GM21825 (cell line): ENCODE measurements around the gene HDHD3.
"Not testable (repeated sequence)": the region's sequence is repeated elsewhere in the genome, so short reads cannot be mapped to it uniquely, and the experiment has no call there.

ENCODE experiments used
- ATAC-seq: cut with Tn5 transposase; IDR thresholded peaks from one replicate; pipeline ENCODE4 v1.9.1; 2021; ENCODE audit warnings: mild to moderate bottlenecking, moderate library complexity; ENCODE audit not compliant: unreplicated experiment

Gene HDHD3, protein sequence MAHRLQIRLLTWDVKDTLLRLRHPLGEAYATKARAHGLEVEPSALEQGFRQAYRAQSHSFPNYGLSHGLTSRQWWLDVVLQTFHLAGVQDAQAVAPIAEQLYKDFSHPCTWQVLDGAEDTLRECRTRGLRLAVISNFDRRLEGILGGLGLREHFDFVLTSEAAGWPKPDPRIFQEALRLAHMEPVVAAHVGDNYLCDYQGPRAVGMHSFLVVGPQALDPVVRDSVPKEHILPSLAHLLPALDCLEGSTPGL

GRCh38 chr9:113376634-113377567 is at the start of gene HDHD3:
Gene HDHD3, minus strand, starts transcription at chr9:113376986. Its CDS starts 2,632 bp downstream, at chr9:113374354.
- ATAC-seq: peak; percentile 63

GRCh38 chr9:113425072-113425471 is 48.3 kb upstream of the HDHD3 start:
- no peak for ATAC-seq

DNA sequence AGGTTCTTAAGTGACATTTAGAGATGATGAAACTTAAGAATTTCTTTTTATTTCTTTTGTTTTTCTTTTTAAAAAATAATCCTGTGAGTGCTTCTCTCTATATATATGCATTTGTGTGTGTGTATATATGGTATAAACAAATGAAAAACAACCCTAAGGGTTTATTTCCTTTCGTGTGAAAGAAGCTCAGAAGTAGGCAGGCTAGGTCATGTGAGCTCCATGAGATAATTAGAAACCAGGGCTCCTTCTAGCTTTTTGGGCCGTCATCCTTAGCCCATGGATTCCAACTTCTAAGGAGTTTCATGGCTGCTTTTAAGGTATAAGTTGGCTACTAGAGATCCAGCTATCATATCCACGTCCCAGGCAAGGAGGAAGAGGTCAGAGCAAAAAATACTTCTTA is 44.9 kb upstream of the HDHD3 start:
- no peak for ATAC-seq

GRCh38 chr9:113417370-113417769 is 40.6 kb upstream of the HDHD3 start:
- ATAC-seq: no peak

DNA sequence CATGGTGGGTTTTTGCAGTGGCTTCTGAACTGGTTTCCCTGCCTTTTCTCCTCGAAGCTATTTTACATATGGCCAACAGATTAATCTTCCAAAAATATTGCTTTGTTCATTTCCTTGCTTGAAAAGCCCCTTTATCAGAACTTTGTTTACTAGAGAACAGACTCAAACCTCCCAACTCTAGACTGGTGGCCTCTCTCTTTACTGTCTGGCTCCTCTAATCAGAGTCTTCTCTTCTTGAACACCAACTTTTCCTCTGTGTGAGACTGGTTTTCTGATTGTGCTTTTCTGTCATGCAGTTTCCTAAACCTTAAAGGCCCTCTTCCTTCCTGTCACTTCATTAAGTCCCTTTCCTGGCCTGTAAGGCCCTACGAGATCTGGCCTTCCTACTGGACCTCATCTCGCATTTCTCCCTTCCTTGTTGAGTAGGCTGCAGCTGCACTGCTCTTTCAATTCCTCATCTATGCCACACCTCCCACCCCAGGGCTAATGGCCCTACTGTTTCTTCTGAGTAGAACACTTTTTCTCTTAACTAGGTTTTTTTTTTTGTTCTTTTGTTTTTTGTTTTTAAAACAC is 39.4 kb upstream of the HDHD3 start:
- ATAC-seq: peak; percentile 94

GRCh38 chr9:113410207-113410864 is 33.5 kb upstream of the HDHD3 start, which contains the start of the genes C9orf43 and POLE3:
Gene C9orf43, plus strand, starts transcription at chr9:113410747. Its CDS starts 2,747 bp downstream, at chr9:113413494.
Gene POLE3, minus strand, starts transcription at chr9:113410675. Its CDS starts 382 bp downstream, at chr9:113410293.
- ATAC-seq: peak; percentile 88

DNA sequence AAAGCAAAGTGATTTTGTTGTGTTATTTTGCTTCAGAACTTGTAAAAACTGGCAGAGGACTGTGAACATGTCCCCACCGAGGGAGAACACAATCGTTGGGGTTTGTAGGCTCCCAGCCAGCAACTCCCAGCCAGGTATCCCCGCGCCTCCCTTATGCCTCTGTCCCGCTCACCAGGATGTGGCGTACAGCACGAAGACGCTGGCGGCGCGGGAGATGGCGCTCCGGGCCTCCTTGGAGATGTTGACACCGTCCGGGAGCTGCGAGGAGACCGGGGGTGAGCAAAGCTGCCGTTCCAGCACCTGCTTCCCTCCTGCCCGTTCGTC is 33.1 kb upstream of the HDHD3 start:
- no peak for ATAC-seq

DNA sequence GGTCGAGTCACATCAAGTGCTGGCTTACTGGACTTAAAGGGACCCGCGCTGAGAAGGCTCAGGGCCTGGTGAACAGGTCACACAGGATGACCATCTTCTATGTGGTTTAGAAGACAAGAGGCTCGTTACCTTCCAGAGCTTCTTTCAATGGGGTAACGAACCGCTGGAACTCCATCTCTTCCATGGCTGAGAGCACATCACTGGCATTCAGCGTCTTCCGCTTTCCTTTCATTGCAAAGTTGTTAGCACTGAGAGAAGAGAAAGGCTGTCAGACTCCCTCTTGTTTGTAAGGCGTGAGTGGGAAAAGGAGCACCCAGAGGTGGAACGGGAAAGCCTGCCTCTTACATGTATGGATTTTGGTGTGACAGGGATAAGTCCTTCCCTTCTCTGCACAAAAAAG is 32.7 kb upstream of the HDHD3 start:
- ATAC-seq: no peak

- peak; percentile 31 for ATAC-seq
Measured at GRCh38 chr9:113406873-113407511, 30.2 kb upstream of the HDHD3 start.

DNA sequence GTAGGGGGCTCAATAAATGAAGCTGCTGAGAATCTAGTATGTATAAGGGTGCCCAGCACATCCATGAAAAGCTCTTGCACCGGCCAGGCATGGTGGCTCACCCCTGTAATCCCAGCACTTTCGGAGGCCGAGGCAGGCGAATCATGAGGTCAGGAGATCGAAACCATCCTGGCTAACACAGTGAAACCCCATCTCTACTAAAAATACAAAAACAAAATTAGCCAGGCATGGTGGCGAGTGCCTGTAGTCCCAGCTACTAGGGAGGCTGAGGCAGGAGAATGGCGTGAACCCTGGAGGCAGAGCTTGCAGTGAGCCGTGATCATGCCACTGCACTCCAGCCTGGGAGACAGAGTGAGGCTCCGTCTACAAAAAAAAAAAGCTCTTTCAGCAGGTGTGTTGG is 29.6 kb upstream of the HDHD3 start:
- not testable (repeated sequence) for ATAC-seq

DNA sequence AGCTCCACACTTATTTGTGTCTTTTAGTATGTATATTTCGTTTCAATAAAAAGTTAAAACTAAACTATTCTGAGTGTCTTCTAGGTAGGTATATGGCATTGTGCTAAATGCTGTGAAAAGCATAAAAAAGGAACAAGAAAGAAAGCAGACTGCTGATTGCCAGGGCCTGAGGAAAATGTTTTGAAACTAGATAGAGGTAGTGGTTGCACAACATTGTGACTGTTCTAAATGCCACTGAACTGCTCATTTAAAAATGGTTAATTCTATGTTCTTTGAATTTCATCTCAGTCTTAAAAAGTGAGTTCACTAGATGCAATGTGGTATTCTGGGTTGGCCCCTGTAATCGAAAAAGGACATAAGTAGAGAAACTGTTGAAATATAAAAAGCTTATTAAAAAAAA is 26.9 kb upstream of the HDHD3 start:
- ATAC-seq: no peak

DNA sequence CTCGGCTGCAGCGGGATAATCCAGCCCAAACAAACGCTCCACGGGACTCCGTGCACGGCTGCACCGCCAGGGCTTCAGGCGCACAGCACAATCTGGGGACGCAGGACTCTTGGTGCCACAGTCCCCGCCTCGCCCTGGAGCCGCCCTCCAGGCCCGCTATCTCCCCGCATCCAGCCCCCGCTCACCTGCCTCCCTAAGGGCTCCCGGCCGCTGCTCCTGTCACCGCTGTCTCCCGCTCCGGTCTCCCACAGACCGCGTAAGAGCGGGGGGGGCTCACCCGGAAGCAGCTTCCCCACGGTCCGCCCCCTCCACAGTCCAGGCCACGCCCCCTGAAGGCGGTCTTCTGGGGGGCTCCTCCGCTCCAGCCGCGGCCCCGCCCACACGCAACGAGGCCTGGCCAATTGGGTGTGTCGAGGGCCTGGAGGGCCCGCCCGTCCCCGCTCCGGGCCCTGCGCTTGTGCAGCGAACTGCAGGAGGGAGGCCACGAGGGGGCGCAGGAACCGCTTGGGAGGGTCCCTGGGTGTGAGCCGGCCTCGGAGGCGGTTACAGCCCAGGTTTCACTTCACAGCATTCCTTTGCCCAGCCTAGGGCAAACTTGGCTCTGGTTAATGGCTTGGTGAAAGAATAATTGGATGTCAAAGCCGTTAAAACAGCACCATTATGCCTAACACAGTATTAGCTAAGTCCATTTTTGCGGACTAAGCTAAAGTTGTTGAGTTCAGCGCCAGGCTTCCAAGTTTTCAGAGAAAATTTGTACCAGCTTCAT is 24.4 kb upstream of the HDHD3 start, which contains the start of gene ALAD:
Gene ALAD (minus strand): TSS at position 258 of the 766 bp plus-strand sequence. CDS start 7,725 bp downstream, outside the sequence.
- peak; percentile 97 for ATAC-seq

DNA sequence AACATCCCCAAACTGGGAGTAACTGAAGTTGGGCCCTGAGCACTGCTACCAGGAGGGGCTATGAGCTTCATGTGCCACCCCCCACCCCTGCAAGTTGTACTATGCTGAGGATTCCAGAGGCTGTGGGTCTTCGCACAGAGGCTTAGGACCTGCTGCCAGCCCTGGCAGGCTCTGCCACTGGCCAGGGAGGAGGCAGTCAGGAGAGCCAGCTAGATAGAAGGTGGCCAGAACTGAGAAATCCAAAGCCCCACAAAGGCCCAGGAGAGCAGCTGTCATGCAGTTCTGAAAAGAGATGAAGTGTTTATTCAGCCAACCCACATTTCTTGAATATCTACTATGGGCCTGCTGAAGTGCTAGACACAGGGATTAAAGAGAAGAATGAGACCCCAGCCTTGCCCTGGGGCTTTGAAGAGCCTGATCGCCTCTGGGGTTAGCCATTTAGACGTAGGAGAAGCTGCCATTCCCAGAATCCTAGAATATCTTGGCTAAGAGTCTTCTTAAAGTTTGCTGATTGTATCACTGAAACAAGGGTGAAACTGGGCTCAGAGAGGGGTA is 22.9 kb upstream of the HDHD3 start:
- no peak for ATAC-seq

- ATAC-seq: no peak
Measured at GRCh38 chr9:113398796-113399195, 22.0 kb upstream of the HDHD3 start.

- ATAC-seq: no peak
Measured at GRCh38 chr9:113397203-113397631, 20.4 kb upstream of the HDHD3 start.

- no peak for ATAC-seq
Measured at GRCh38 chr9:113395000-113395861, 18.4 kb upstream of the HDHD3 start.

DNA sequence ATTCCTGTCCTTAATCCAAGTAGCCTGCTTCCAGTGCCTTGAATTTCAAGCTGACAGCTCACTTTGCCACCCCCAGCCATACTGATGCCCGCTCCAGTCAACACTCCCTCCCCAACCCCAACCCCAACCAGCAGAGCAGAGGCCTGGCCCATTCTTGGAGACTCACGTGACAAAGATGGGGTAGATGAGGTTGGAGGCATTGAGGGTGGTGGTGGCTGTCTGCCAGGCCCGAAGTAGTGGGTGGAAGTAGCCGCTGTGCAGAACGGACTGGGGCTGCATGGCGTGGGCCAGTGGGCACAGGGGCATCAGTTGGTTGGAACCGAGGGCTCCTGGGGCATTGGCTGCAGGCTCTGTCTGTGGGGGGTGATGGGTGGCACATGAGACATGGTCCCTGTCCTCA is 16.5 kb upstream of the HDHD3 start:
- ATAC-seq: no peak

GRCh38 chr9:113391917-113392316 is 15.1 kb upstream of the HDHD3 start:
- no peak for ATAC-seq
